A673 (cell line): Measurements from ENCODE around the gene NLGN1. TPM values are rescaled to one million over a fixed set of nuclear protein-coding genes. Genes with fewer than 3 reads are reported as not detected.

ENCODE experiments used
- BruUV-seq: library from RNA; stranded (reverse); fragments of 400-500 nt; replicated peaks from 2 replicates; lab custom pipeline; 2021; lab: Mats Ljungman, UMichigan
- CTCF ChIA-PET: fragments of 300-600 bp; sonication (Branson Sonifier 250); formaldehyde crosslinking; loops from one replicate; lab custom pipeline; 2022; ENCODE audit warnings: antibody characterized with exemption; lab: Charles Lee
- POLR2A ChIA-PET: fragments of 300-600 bp; sonication (Branson Sonifier 250); formaldehyde crosslinking; loops from one replicate; lab custom pipeline; 2022; ENCODE audit warnings: antibody characterized with exemption; ENCODE audit not compliant: low non-redundant PET; lab: Charles Lee
- DNase-seq: peaks from one replicate; pipeline ENCODE4 v3.0.0-alpha.2; 2015; ENCODE audit warnings: low spot score
- H3K27ac ChIP-seq: fragments of 200-600 bp; sonication (generic); 2 replicates; pipeline ENCODE4 v1.5.1; 2016; ENCODE audit warnings: mixed run types, low read depth, mild to moderate bottlenecking, mixed read lengths, antibody characterized with exemption, low read length; ENCODE audit not compliant: poor library complexity, severe bottlenecking
- H3K27me3 ChIP-seq: fragments of 200-600 bp; sonication (generic); replicated peaks from 2 replicates; pipeline ENCODE4 v1.6.1; 2017; ENCODE audit warnings: mixed run types, low read depth, mild to moderate bottlenecking, mixed read lengths, antibody characterized with exemption, low read length; ENCODE audit not compliant: insufficient read depth, poor library complexity
- H3K36me3 ChIP-seq: fragments of 200-600 bp; sonication (generic); 2 replicates; pipeline ENCODE4 v1.6.1; 2016; ENCODE audit warnings: mixed run types, mild to moderate bottlenecking, mixed read lengths, antibody characterized with exemption, low read length; ENCODE audit not compliant: insufficient read depth, poor library complexity, severe bottlenecking
- H3K4me1 ChIP-seq: fragments of 200-600 bp; sonication (generic); 2 replicates; pipeline ENCODE4 v1.6.1; 2017; ENCODE audit warnings: mixed run types, mild to moderate bottlenecking, mixed read lengths, antibody characterized with exemption, low read length; ENCODE audit not compliant: insufficient read depth, poor library complexity, severe bottlenecking
- H3K4me3 ChIP-seq: fragments of 200-600 bp; sonication (generic); 2 replicates; pipeline ENCODE4 v1.5.1; 2016; ENCODE audit warnings: low read depth, mixed run types, mild to moderate bottlenecking, mixed read lengths, low read length; ENCODE audit not compliant: poor library complexity, severe bottlenecking
- H3K9me3 ChIP-seq: fragments of 200-600 bp; sonication (generic); 2 replicates; pipeline ENCODE4 v1.6.1; 2016; ENCODE audit warnings: mixed run types, low read depth, mild to moderate bottlenecking, mixed read lengths, antibody characterized with exemption, low read length; ENCODE audit not compliant: poor library complexity, severe bottlenecking
- CTCF ChIP-seq: fragments of 300-800, 200-600 bp; sonication (generic); conservative IDR thresholded peaks from 2 replicates; pipeline ENCODE4 v1.5.1; 2017; ENCODE audit warnings: low read depth, mild to moderate bottlenecking, antibody characterized with exemption, low read length, moderate library complexity, mixed read lengths
- EZH2 ChIP-seq: fragments of 200-600 bp; sonication (generic); IDR thresholded peaks from 2 replicates; pipeline ENCODE4 v1.6.1; 2017; ENCODE audit warnings: borderline replicate concordance, low read depth, mild to moderate bottlenecking, mixed read lengths, antibody characterized with exemption, low read length; ENCODE audit not compliant: poor library complexity, severe bottlenecking
- intact Hi-C: fragments of 100-400 bp; cut with micrococcal nuclease; formaldehyde crosslinking; loops from one replicate; pipeline ENCODE4 v1.10.0; 2022; ENCODE audit not compliant: unreplicated experiment
- total RNA-seq: library from RNA; stranded (reverse); gene quantifications from 2 replicates; pipeline ENCODE4 v1.2.3, GENCODE V29; 2021

The NLGN1 gene
- total RNA-seq, 1 experiment from 2014 or later: 0.39 TPM

GRCh38 chr3:174325834-174326700 is 928.5 kb downstream of the NLGN1 start:
- no peaks in the 10 kb centered on the region for H3K27me3 ChIP-seq
- peaks cover 16% of the 10 kb centered on the region for H3K4me1 ChIP-seq
- TF ChIP-seq CTCF: no peak
- TF ChIP-seq EZH2: no peak
- no peaks in the 10 kb centered on the region for H3K36me3 ChIP-seq
- ChIA-PET CTCF (no interaction called here), POLR2A (no interaction called here)
- no peak overlapping the region for H3K4me3 ChIP-seq
- peak; percentile 62 for DNase-seq
- H3K27ac ChIP-seq: no peak overlapping the region
- intact Hi-C loops: no loop called here
- BruUV-seq: no TSS peak
- H3K9me3 ChIP-seq: no peaks in the 10 kb centered on the region

GRCh38 chr3:174329321-174329720 is 931.8 kb downstream of the NLGN1 start:
- no peak for TF ChIP-seq EZH2
- intact Hi-C loops: no loop called here
- no TSS peak for BruUV-seq
- Histone ChIP-seq H3K27ac (no peak overlapping the region), H3K27me3 (no peaks in the 10 kb centered on the region), H3K4me1 (peaks cover 16% of the 10 kb centered on the region), H3K9me3 (no peaks in the 10 kb centered on the region), H3K36me3 (no peaks in the 10 kb centered on the region), H3K4me3 (no peak overlapping the region)
- no peak for DNase-seq
- ChIA-PET POLR2A (no interaction called here), CTCF (no interaction called here)

- peak; percentile 54 for DNase-seq
- ChIA-PET CTCF (no interaction called here), POLR2A (no interaction called here)
- Histone ChIP-seq H3K27ac (no peak overlapping the region), H3K4me1 (peaks cover 12% of the 10 kb centered on the region), H3K4me3 (no peak overlapping the region), H3K9me3 (no peaks in the 10 kb centered on the region), H3K36me3 (no peaks in the 10 kb centered on the region), H3K27me3 (no peaks in the 10 kb centered on the region)
- intact Hi-C loops: no loop called here
- BruUV-seq: no TSS peak
- TF ChIP-seq CTCF: no peak
- no peak for TF ChIP-seq EZH2
Observed at GRCh38 chr3:174330303-174330702, 932.8 kb downstream of the NLGN1 start.
